Measurements from ENCODE around the gene CCDC91.

The CCDC91 gene

GRCh38 chr12:28167981-28168485 is 22.2 kb upstream of the CCDC91 start:
- Histone ChIP-seq H3K9ac (ENCODE audit: low read length) (no peak overlapping the region), H3K79me2 (ENCODE audit: low read length) (no peaks in the 10 kb centered on the region), H3K27me3 (ENCODE audit: low read depth, low read length) (no peaks in the 10 kb centered on the region), H2AFZ (ENCODE audit: low read depth, low read length) (no peak overlapping the region), H3K4me1 (ENCODE audit: low read length) (no peaks in the 10 kb centered on the region), H4K20me1 (ENCODE audit: insufficient read depth, low read length) (no peaks in the 10 kb centered on the region), H3K36me3 (replicated peaks; ENCODE audit: low read depth, low read length) (no peaks in the 10 kb centered on the region), H3K4me2 (ENCODE audit: low read length) (no peak overlapping the region), H3K9me3 (ENCODE audit: insufficient read depth, low read length) (no peaks in the 10 kb centered on the region), H3K4me3 (ENCODE audit: low read length) (no peak overlapping the region), H3K27ac (ENCODE audit: low read length) (no peak overlapping the region)
- no peak for TF ChIP-seq EZH2phosphoT487 (IDR thresholded peaks at IDR 0.05; ENCODE audit: low read depth)
- TF ChIP-seq, protein P1, sequence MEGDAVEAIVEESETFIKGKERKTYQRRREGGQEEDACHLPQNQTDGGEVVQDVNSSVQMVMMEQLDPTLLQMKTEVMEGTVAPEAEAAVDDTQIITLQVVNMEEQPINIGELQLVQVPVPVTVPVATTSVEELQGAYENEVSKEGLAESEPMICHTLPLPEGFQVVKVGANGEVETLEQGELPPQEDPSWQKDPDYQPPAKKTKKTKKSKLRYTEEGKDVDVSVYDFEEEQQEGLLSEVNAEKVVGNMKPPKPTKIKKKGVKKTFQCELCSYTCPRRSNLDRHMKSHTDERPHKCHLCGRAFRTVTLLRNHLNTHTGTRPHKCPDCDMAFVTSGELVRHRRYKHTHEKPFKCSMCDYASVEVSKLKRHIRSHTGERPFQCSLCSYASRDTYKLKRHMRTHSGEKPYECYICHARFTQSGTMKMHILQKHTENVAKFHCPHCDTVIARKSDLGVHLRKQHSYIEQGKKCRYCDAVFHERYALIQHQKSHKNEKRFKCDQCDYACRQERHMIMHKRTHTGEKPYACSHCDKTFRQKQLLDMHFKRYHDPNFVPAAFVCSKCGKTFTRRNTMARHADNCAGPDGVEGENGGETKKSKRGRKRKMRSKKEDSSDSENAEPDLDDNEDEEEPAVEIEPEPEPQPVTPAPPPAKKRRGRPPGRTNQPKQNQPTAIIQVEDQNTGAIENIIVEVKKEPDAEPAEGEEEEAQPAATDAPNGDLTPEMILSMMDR (IDR thresholded peaks at IDR 0.05; ENCODE audit: low read depth, low read length) = no peak

DNA sequence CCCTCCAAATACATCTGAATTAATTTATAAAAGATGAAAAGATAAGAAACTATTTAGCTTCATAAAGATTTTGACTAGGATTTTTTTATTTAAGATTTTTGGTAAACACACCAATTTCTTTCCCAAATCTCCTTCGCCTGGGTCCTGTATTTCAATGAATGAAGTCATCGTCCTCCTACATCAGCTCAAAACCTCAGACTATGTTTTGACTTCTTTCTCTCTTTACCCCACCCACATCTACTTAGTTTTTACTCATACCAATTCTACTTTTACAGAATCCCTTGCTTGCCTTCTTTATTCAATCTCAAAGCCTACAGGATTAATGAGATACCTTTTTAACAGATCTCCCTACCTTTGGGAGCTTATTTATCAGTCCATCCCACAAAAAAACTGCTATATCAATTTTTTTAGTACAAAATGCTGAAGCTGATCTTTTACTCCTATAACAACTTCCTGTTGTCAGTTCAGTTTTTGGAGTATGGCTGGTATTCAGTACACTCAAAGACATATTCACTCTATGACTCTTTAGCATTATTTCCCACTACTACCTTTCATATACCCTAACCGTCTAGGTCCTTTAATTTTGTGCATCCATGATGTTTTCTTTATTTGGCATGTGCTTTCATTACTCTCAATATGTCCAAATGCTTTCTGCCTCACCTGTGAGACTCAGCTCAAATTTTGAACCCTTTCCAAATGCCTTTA is 18.7 kb upstream of the CCDC91 start:
- Histone ChIP-seq H3K36me3 (replicated peaks; ENCODE audit: low read depth, low read length) (no peaks in the 10 kb centered on the region), H3K4me1 (ENCODE audit: low read length) (no peaks in the 10 kb centered on the region), H3K4me3 (ENCODE audit: low read length) (no peak overlapping the region), H3K4me2 (ENCODE audit: low read length) (no peak overlapping the region), H3K27me3 (ENCODE audit: low read depth, low read length) (no peaks in the 10 kb centered on the region), H3K79me2 (ENCODE audit: low read length) (no peaks in the 10 kb centered on the region), H3K9ac (ENCODE audit: low read length) (no peak overlapping the region), H2AFZ (ENCODE audit: low read depth, low read length) (no peak overlapping the region), H4K20me1 (ENCODE audit: insufficient read depth, low read length) (no peaks in the 10 kb centered on the region), H3K9me3 (ENCODE audit: insufficient read depth, low read length) (no peaks in the 10 kb centered on the region), H3K27ac (ENCODE audit: low read length) (no peak overlapping the region)
- TF ChIP-seq EZH2phosphoT487 (IDR thresholded peaks at IDR 0.05; ENCODE audit: low read depth) = no peak
- TF ChIP-seq, protein P1 (IDR thresholded peaks at IDR 0.05; ENCODE audit: low read depth, low read length) = no peak

GRCh38 chr12:28172434-28173030 is 17.7 kb upstream of the CCDC91 start:
- TF ChIP-seq, protein P1 (IDR thresholded peaks at IDR 0.05; ENCODE audit: low read depth, low read length) = peak; percentile 83
- no peak for TF ChIP-seq EZH2phosphoT487 (IDR thresholded peaks at IDR 0.05; ENCODE audit: low read depth)
- no peaks in the 10 kb centered on the region for H3K9me3 ChIP-seq (ENCODE audit: insufficient read depth, low read length)
- H3K4me1 ChIP-seq (ENCODE audit: low read length) = no peaks in the 10 kb centered on the region
- no peaks in the 10 kb centered on the region for H3K79me2 ChIP-seq (ENCODE audit: low read length)
- no peaks in the 10 kb centered on the region for H3K36me3 ChIP-seq (replicated peaks; ENCODE audit: low read depth, low read length)
- no peak overlapping the region for H2AFZ ChIP-seq (ENCODE audit: low read depth, low read length)
- no peaks in the 10 kb centered on the region for H4K20me1 ChIP-seq (ENCODE audit: insufficient read depth, low read length)
- no peak overlapping the region for H3K27ac ChIP-seq (ENCODE audit: low read length)
- H3K4me2 ChIP-seq (ENCODE audit: low read length) = no peak overlapping the region
- H3K27me3 ChIP-seq (ENCODE audit: low read depth, low read length) = no peaks in the 10 kb centered on the region
- H3K9ac ChIP-seq (ENCODE audit: low read length) = no peak overlapping the region
- no peak overlapping the region for H3K4me3 ChIP-seq (ENCODE audit: low read length)

DNA sequence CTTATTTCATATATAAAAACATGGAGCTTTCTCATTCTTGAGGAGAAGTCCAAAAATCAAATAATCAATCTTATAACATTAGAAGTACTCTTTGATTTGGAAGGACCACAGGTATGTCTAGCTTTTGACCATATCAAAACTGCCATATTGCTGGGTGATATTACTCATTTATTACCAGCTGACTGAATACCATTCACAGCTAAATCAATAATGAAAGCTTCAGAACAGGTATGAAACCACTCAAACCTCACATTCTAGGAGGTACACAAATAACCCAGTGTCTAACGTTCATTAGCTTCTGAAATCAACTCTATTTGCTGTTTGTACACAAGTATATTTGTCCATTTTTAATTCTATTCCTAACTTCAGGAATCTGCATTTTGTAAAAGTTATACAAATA is 16.8 kb upstream of the CCDC91 start:
- Histone ChIP-seq H3K27ac (ENCODE audit: low read length) (no peak overlapping the region), H2AFZ (ENCODE audit: low read depth, low read length) (no peak overlapping the region), H3K4me3 (ENCODE audit: low read length) (no peak overlapping the region), H3K9me3 (ENCODE audit: insufficient read depth, low read length) (no peaks in the 10 kb centered on the region), H4K20me1 (ENCODE audit: insufficient read depth, low read length) (no peaks in the 10 kb centered on the region), H3K79me2 (ENCODE audit: low read length) (no peaks in the 10 kb centered on the region), H3K4me1 (ENCODE audit: low read length) (no peaks in the 10 kb centered on the region), H3K36me3 (replicated peaks; ENCODE audit: low read depth, low read length) (no peaks in the 10 kb centered on the region), H3K4me2 (ENCODE audit: low read length) (no peak overlapping the region), H3K27me3 (ENCODE audit: low read depth, low read length) (no peaks in the 10 kb centered on the region), H3K9ac (ENCODE audit: low read length) (no peak overlapping the region)
- TF ChIP-seq, protein P1 (IDR thresholded peaks at IDR 0.05; ENCODE audit: low read depth, low read length) = no peak
- TF ChIP-seq EZH2phosphoT487 (IDR thresholded peaks at IDR 0.05; ENCODE audit: low read depth) = no peak
